Smooth muscle cell (in vitro differentiated cells): ENCODE data around the gene PPP1R36. TPM values are rescaled to one million over a fixed set of nuclear protein-coding genes. Genes with fewer than 3 reads are reported as not detected.

Experiments
- DNase-seq: peaks from one replicate; lab custom pipeline; 2025; ENCODE audit not compliant: unreplicated experiment; lab: John Stamatoyannopoulos, UW
- H2AFZ ChIP-seq: fragments of 200-600 bp; sonication (generic); 2 replicates; pipeline ENCODE4 v1.6.0; 2016; ENCODE audit warnings: antibody characterized with exemption, low read depth, mild to moderate bottlenecking
- H3F3A ChIP-seq: fragments of 200-600 bp; sonication (generic); 2 replicates; pipeline ENCODE4 v1.6.0; 2017; ENCODE audit warnings: antibody characterized with exemption, low read depth
- H3K27ac ChIP-seq: fragments of 200-600 bp; sonication (generic); 2 replicates; pipeline ENCODE4 v1.5.1; 2016; ENCODE audit warnings: low read depth, mild to moderate bottlenecking
- H3K27me3 ChIP-seq: fragments of 200-600 bp; sonication (generic); 2 replicates; pipeline ENCODE4 v1.6.1; 2016; ENCODE audit warnings: low read depth, mild to moderate bottlenecking
- H3K36me3 ChIP-seq: fragments of 200-600 bp; sonication (generic); 2 replicates; pipeline ENCODE4 v1.5.1; 2016; ENCODE audit warnings: low read depth
- H3K4me1 ChIP-seq: fragments of 200-600 bp; sonication (generic); 2 replicates; pipeline ENCODE4 v1.5.1; 2016; ENCODE audit warnings: low read depth
- H3K4me2 ChIP-seq: fragments of 200-600 bp; sonication (generic); 2 replicates; pipeline ENCODE4 v1.6.0; 2016; ENCODE audit warnings: mild to moderate bottlenecking
- H3K4me3 ChIP-seq: fragments of 200-600 bp; sonication (generic); 2 replicates; pipeline ENCODE4 v1.5.1; 2016; ENCODE audit warnings: mild to moderate bottlenecking
- H3K79me2 ChIP-seq: fragments of 200-600 bp; sonication (generic); 2 replicates; pipeline ENCODE4 v1.6.0; 2016; ENCODE audit warnings: low read depth, mild to moderate bottlenecking
- H3K9ac ChIP-seq: fragments of 200-600 bp; sonication (generic); 2 replicates; pipeline ENCODE4 v1.6.0; 2016; ENCODE audit warnings: low read depth
- H3K9me3 ChIP-seq: fragments of 200-600 bp; sonication (generic); replicated peaks from 2 replicates; pipeline ENCODE4 v1.5.1; 2016; ENCODE audit warnings: low read depth
- H4K20me1 ChIP-seq: fragments of 200-600 bp; sonication (generic); 2 replicates; pipeline ENCODE4 v1.6.0; 2016; ENCODE audit warnings: low read depth
- CTCF ChIP-seq: fragments of 200-600 bp; sonication (generic); IDR thresholded peaks from 2 replicates; pipeline ENCODE4 v1.5.1; 2017; ENCODE audit warnings: borderline replicate concordance, mild to moderate bottlenecking, antibody characterized with exemption; ENCODE audit not compliant: insufficient read depth, poor library complexity, severe bottlenecking
- WGBS: methylation state at CpG from one replicate; pipeline ENCODE4 v1.1.7; 2016; ENCODE audit warnings: low lambda C conversion rate; 5-methylcytosine and 5-hydroxymethylcytosine counted together
- polyA plus RNA-seq: library from polyadenylated mRNA; unstranded; fragments of >200 nt; fragmentation: Nextera tagmentation; extraction: Ambion mirVana; gene quantifications from 2 replicates; pipeline ENCODE4 v1.2.1, GENCODE V29; 2016
- total RNA-seq: library from RNA; depleted of rRNA; stranded (reverse); fragments of >200 nt; gene quantifications from 2 replicates; pipeline ENCODE4 v1.2.3, GENCODE V29; 2014

PPP1R36 gene
- total and polyA plus RNA-seq, 2 experiments from 2014 or later: 1.9 to 2.2 TPM

DNA sequence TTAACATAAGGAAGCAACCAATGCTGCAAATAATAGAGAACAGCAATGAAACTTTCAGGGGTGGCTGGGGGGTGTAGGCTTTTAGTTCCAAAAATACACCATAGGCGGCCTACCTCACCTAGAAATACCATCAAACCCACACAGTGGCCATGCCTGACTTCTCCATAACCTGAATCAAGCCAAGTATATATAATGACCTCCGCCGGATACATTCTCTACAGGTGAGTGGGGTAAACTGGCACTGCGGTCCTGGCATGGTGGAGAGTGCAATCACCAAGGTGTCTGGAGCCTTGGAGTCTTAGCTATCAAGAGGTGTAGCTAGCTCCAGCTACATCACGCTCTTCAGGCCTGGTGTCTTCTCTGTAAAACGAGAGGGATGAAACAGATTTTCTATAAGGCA, 47.3 kb upstream of the PPP1R36 start:
- no peak for TF ChIP-seq CTCF
- H3K9me3 ChIP-seq: no peaks in the 10 kb centered on the region
- WGBS: 61% methylated on average over 6 of the region's 6 CpGs
- peaks cover 18% of the 10 kb centered on the region for H3F3A ChIP-seq
- H3K4me1 ChIP-seq: peaks cover 29% of the 10 kb centered on the region
- DNase-seq: no peak
- no peaks in the 10 kb centered on the region for H3K36me3 ChIP-seq
- H2AFZ ChIP-seq: no peak overlapping the region
- peaks cover 64% of the 10 kb centered on the region for H3K79me2 ChIP-seq
- peaks cover 23% of the 10 kb centered on the region for H4K20me1 ChIP-seq
- H3K9ac ChIP-seq: peak overlapping the region; percentile 99
- H3K27me3 ChIP-seq: no peaks in the 10 kb centered on the region
- peak overlapping the region; percentile 100 for H3K27ac ChIP-seq
- peak overlapping the region; percentile 95 for H3K4me3 ChIP-seq
- H3K4me2 ChIP-seq: peak overlapping the region; percentile 85

DNA sequence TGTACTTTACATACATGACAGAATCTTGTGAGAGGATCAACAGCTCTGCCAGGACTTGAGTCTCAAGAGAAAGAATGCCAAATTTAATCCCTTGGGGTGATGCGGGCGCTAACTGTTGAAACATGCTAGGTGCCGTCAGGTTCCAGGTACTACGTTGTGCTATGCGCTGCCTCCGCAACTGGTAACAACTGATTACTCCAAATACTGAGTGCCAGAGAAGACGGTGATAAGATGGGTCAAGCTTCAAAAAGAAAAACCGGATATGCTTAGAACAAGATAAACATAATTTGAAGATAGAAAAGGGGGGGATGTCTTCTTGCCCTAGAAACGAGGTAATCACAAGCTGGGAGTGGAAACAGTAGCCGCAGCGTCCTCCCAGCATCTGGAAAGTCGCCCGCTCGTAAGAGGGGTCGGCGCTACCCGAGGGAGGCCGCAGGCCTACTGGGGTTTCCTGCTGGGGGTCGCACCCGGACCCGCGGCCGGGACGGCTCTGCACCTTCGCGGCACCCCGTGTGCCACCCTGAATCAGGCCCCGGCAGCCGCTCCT, 46.8 kb upstream of the PPP1R36 start:
- Histone ChIP-seq H3K27ac (peak overlapping the region; percentile 100), H4K20me1 (peaks cover 28% of the 10 kb centered on the region), H3K9me3 (no peaks in the 10 kb centered on the region), H3K4me1 (peaks cover 34% of the 10 kb centered on the region), H3K4me2 (peak overlapping the region; percentile 85), H3K4me3 (peak overlapping the region; percentile 95), H3K9ac (peak overlapping the region; percentile 99), H3K79me2 (peaks cover 64% of the 10 kb centered on the region), H2AFZ (peak overlapping the region; percentile 14), H3K36me3 (no peaks in the 10 kb centered on the region), H3F3A (peaks cover 19% of the 10 kb centered on the region), H3K27me3 (no peaks in the 10 kb centered on the region)
- no peak for TF ChIP-seq CTCF
- DNase-seq: no peak
- 4% methylated on average over 29 of the region's 29 CpGs for WGBS

DNA sequence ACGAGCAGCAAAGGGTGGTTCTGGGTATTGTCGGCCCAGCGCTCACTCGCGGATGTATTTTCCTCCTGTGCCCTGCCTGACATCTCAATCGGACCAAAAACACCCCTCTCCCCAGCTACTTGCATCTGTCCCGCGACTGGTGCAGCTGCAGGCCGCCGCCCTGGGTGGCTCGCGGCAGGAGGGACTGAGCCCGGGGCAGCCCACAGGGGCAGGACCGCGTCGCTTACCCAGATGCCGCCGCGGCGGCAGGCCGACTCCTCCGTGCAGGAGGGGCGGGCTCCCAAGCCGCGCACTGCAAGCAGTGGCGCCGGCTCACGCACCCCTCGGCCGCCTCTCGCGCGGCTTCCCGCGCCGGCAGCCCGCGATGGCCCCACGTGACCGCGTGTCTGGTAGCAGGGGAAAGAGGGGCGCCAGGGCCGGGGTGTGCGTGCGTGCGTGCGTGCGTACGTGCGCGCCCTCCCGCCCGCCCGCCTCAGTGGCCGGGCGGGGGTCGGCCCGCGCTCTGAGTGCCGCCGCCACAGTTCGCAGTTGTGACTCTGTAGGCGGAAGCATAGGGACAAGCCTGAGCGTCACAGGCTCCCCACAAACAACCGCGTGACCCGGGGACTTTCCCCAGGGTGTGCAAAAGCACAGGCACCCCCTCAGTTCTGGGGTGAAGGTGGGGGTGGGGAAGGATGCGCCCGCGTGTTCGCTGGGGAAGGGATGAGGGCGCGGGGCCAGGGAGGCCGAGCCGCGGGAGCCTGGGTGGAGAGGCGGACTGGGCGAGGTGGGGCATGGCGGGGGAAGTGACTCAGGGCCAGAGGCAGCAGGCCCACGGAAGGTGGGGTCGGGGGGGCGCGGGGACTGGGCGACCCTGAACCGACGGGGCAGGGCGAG, 46.1 kb upstream of the PPP1R36 start, which contains the start of gene ZBTB25:
ZBTB25 (minus strand) TSS at position 405 of the 876 bp plus-strand sequence. CDS start 13,305 bp downstream, outside the sequence.
- Histone ChIP-seq H3K9ac (peak within 1 kb of the TSS; percentile 99), H3K4me2 (peak within 1 kb of the TSS; percentile 85), H3K79me2 (peaks cover 65% of the 10 kb centered on the region), H4K20me1 (peaks cover 35% of the 10 kb centered on the region), H3K27me3 (no peaks in the 10 kb centered on the region), H3F3A (peaks cover 19% of the 10 kb centered on the region), H3K36me3 (no peaks in the 10 kb centered on the region), H3K9me3 (no peaks in the 10 kb centered on the region), H3K4me1 (peaks cover 40% of the 10 kb centered on the region), H2AFZ (peak within 1 kb of the TSS; percentile 81), H3K27ac (peak within 1 kb of the TSS; percentile 100), H3K4me3 (peak within 1 kb of the TSS; percentile 95)
- TF ChIP-seq CTCF: no peak
- peak; percentile 93 for DNase-seq
- 2% methylated on average over 57 of the region's 87 CpGs for WGBS
